Activated naive CD8-positive, alpha-beta T cell treated with anti-CD3 and anti-CD28 coated beads, Interleukin-2, amount 10 ng/mL, durations not matched to agents 7 days and 5 days (primary cell): ENCODE data around the gene ALLC. TPM values are rescaled to one million over a fixed set of nuclear protein-coding genes. Genes with fewer than 3 reads are reported as not detected.
"Not testable (repeated sequence)": the region's sequence is repeated elsewhere in the genome, so short reads cannot be mapped to it uniquely, and the experiment has no call there.

Experiments
- ATAC-seq: fragments of 150-1000 bp; cut with Tn5 transposase; one replicate; pipeline ENCODE4 v1.10.0; 2021; ENCODE audit warnings: low read depth, moderate library complexity
- POLR2A ChIA-PET: fragments of 350-600 bp; sonication (Branson Sonifier 250); formaldehyde crosslinking; loops from one replicate; lab custom pipeline; 2021; ENCODE audit warnings: antibody characterized with exemption; lab: Charles Lee
- DNase-seq: peaks from one replicate; pipeline ENCODE4 v3.0.0; 2021
- H3K27ac Mint-ChIP-seq: one replicate; pipeline ENCODE4 v1.8.0; 2022; ENCODE audit warnings: mild to moderate bottlenecking, mixed read lengths
- H3K27me3 Mint-ChIP-seq: one replicate; pipeline ENCODE4 v1.8.0; 2022; ENCODE audit warnings: mild to moderate bottlenecking, moderate library complexity, mixed read lengths
- H3K36me3 Mint-ChIP-seq: one replicate; pipeline ENCODE4 v1.8.0; 2021; ENCODE audit warnings: mild to moderate bottlenecking, mixed read lengths
- H3K4me1 Mint-ChIP-seq: one replicate; pipeline ENCODE4 v1.8.0; 2021; ENCODE audit warnings: mixed read lengths
- H3K4me3 Mint-ChIP-seq: one replicate; pipeline ENCODE4 v1.8.0; 2022; ENCODE audit warnings: mild to moderate bottlenecking, moderate library complexity, mixed read lengths
- H3K9me3 Mint-ChIP-seq: one replicate; pipeline ENCODE4 v1.8.0; 2021; ENCODE audit warnings: mixed read lengths
- total RNA-seq, 2 experiments: library from RNA; stranded (reverse); gene quantifications; one replicate each; pipeline ENCODE4 v1.2.3, GENCODE V29; 2021

ALLC gene
- total RNA-seq, 2 experiments from 2014 or later = not detected

GRCh38 chr2:3659447-3660432 lies 1.7 kb downstream of the ALLC start:
- Mint-ChIP-seq H3K4me1 (peaks cover 4% of the 10 kb centered on the region), H3K36me3 (no peaks in the 10 kb centered on the region), H3K27ac (no peak overlapping the region), H3K27me3 (no peaks in the 10 kb centered on the region), H3K4me3 (no peak overlapping the region), H3K9me3 (no peaks in the 10 kb centered on the region)
- no peak for DNase-seq
- POLR2A ChIA-PET = no interaction called here
- peak; percentile 12 for ATAC-seq

- H3K36me3 Mint-ChIP-seq, ATAC-seq, DNase-seq, POLR2A ChIA-PET, H3K4me3 Mint-ChIP-seq, H3K4me1 Mint-ChIP-seq, H3K9me3 Mint-ChIP-seq, H3K27me3 Mint-ChIP-seq: not testable (repeated sequence)
- peak overlapping the region; percentile 36 for H3K27ac Mint-ChIP-seq
These were observed 2.6 kb downstream of the ALLC start for GRCh38 chr2:3660640-3661039.

GRCh38 chr2:3661149-3661660 lies 3.2 kb downstream of the ALLC start:
- POLR2A ChIA-PET = no interaction called here
- no peak overlapping the region for H3K27ac Mint-ChIP-seq
- no peak overlapping the region for H3K4me3 Mint-ChIP-seq

GRCh38 chr2:3662239-3662638 lies 4.2 kb downstream of the ALLC start:
- H3K27me3 Mint-ChIP-seq = peaks cover 2% of the 10 kb centered on the region
- H3K27ac Mint-ChIP-seq = no peak overlapping the region
- DNase-seq (no peak), ATAC-seq (no peak)
- POLR2A ChIA-PET = no interaction called here
- H3K4me3 Mint-ChIP-seq = no peak overlapping the region
- H3K4me1 Mint-ChIP-seq = peaks cover 4% of the 10 kb centered on the region
- no peaks in the 10 kb centered on the region for H3K36me3 Mint-ChIP-seq
- no peaks in the 10 kb centered on the region for H3K9me3 Mint-ChIP-seq

More at GRCh38 chr2:3661149-3661660, 3.2 kb downstream of the ALLC start:
- Mint-ChIP-seq H3K4me1 (peaks cover 4% of the 10 kb centered on the region), H3K9me3 (no peaks in the 10 kb centered on the region), H3K27me3 (peaks cover 2% of the 10 kb centered on the region), H3K36me3 (no peaks in the 10 kb centered on the region)
- ATAC-seq (no peak), DNase-seq (no peak)

- Mint-ChIP-seq H3K9me3 (no peaks in the 10 kb centered on the region), H3K27me3 (peaks cover 2% of the 10 kb centered on the region), H3K4me3 (no peak overlapping the region), H3K27ac (no peak overlapping the region), H3K4me1 (peaks cover 4% of the 10 kb centered on the region), H3K36me3 (no peaks in the 10 kb centered on the region)
- DNase-seq (no peak), ATAC-seq (no peak)
- POLR2A ChIA-PET = no interaction called here
These were observed 6.1 kb downstream of the ALLC start for GRCh38 chr2:3664118-3664517.

GRCh38 chr2:3664925-3665324 lies 6.9 kb downstream of the ALLC start:
- Mint-ChIP-seq H3K27me3 (peaks cover 2% of the 10 kb centered on the region), H3K4me3 (no peak overlapping the region), H3K36me3 (no peaks in the 10 kb centered on the region), H3K27ac (no peak overlapping the region), H3K4me1 (peaks cover under 1% of the 10 kb centered on the region), H3K9me3 (no peaks in the 10 kb centered on the region)
- POLR2A ChIA-PET = no interaction called here
- no peak for ATAC-seq
- DNase-seq = no peak

GRCh38 chr2:3665886-3666612 lies 8.0 kb downstream of the ALLC start:
- Mint-ChIP-seq H3K27me3 (peaks cover 5% of the 10 kb centered on the region), H3K9me3 (no peaks in the 10 kb centered on the region), H3K4me3 (no peak overlapping the region), H3K36me3 (no peaks in the 10 kb centered on the region), H3K4me1 (no peaks in the 10 kb centered on the region), H3K27ac (no peak overlapping the region)
- POLR2A ChIA-PET = no interaction called here
- ATAC-seq = no peak
- no peak for DNase-seq

- Mint-ChIP-seq H3K9me3 (no peaks in the 10 kb centered on the region), H3K4me1 (no peaks in the 10 kb centered on the region), H3K36me3 (no peaks in the 10 kb centered on the region), H3K27me3 (peaks cover 5% of the 10 kb centered on the region), H3K4me3 (no peak overlapping the region), H3K27ac (no peak overlapping the region)
- no peak for ATAC-seq
- DNase-seq = no peak
- POLR2A ChIA-PET = no interaction called here
These were observed 8.6 kb downstream of the ALLC start for GRCh38 chr2:3666613-3666975.

GRCh38 chr2:3667151-3667631 lies 9.2 kb downstream of the ALLC start:
- Mint-ChIP-seq H3K27me3 (peaks cover 5% of the 10 kb centered on the region), H3K4me1 (no peaks in the 10 kb centered on the region), H3K36me3 (no peaks in the 10 kb centered on the region), H3K4me3 (no peak overlapping the region), H3K27ac (no peak overlapping the region), H3K9me3 (no peaks in the 10 kb centered on the region)
- no peak for DNase-seq
- POLR2A ChIA-PET = no interaction called here
- no peak for ATAC-seq

- ATAC-seq (no peak), DNase-seq (no peak)
- Mint-ChIP-seq H3K27me3 (peaks cover 5% of the 10 kb centered on the region), H3K36me3 (no peaks in the 10 kb centered on the region), H3K4me1 (no peaks in the 10 kb centered on the region), H3K4me3 (no peak overlapping the region), H3K9me3 (no peaks in the 10 kb centered on the region), H3K27ac (no peak overlapping the region)
- POLR2A ChIA-PET = no interaction called here
These were observed 11.7 kb downstream of the ALLC start for GRCh38 chr2:3669656-3670055.

- peaks cover 4% of the 10 kb centered on the region for H3K27me3 Mint-ChIP-seq
- no peak overlapping the region for H3K4me3 Mint-ChIP-seq
- DNase-seq (no peak), ATAC-seq (no peak)
- H3K4me1 Mint-ChIP-seq = no peaks in the 10 kb centered on the region
- no peak overlapping the region for H3K27ac Mint-ChIP-seq
- H3K36me3 Mint-ChIP-seq = no peaks in the 10 kb centered on the region
- POLR2A ChIA-PET = no interaction called here
- no peaks in the 10 kb centered on the region for H3K9me3 Mint-ChIP-seq
These were observed 12.4 kb downstream of the ALLC start for GRCh38 chr2:3670376-3670775.

- DNase-seq (no peak), ATAC-seq (no peak)
- no peaks in the 10 kb centered on the region for H3K36me3 Mint-ChIP-seq
- H3K4me3 Mint-ChIP-seq = no peak overlapping the region
- POLR2A ChIA-PET = no interaction called here
- H3K27me3 Mint-ChIP-seq = peaks cover 3% of the 10 kb centered on the region
- no peak overlapping the region for H3K27ac Mint-ChIP-seq
- no peaks in the 10 kb centered on the region for H3K9me3 Mint-ChIP-seq
- H3K4me1 Mint-ChIP-seq = no peaks in the 10 kb centered on the region
These were observed 12.9 kb downstream of the ALLC start for GRCh38 chr2:3670941-3671340.

- Mint-ChIP-seq H3K9me3 (no peaks in the 10 kb centered on the region), H3K4me1 (no peaks in the 10 kb centered on the region), H3K27me3 (peaks cover 3% of the 10 kb centered on the region), H3K27ac (no peak overlapping the region), H3K36me3 (no peaks in the 10 kb centered on the region), H3K4me3 (no peak overlapping the region)
- no peak for ATAC-seq
- DNase-seq = no peak
- POLR2A ChIA-PET = no interaction called here
These were observed 15.1 kb downstream of the ALLC start for GRCh38 chr2:3672861-3673678.
